CD14-positive monocyte (primary cell): ENCODE measurements around the gene RRAD. TPM values are rescaled to one million over a fixed set of nuclear protein-coding genes. Genes with fewer than 3 reads are reported as not detected.

Experiments
- DNase-seq, 3 donors: peaks; one replicate each; pipeline ENCODE4 v3.0.0-alpha.2; 2011 to 2022
- H2AFZ ChIP-seq: 2 replicates; pipeline ENCODE4 v1.6.0; 2012; ENCODE audit warnings: mild to moderate bottlenecking, low read depth, low read length, inconsistent platforms; ENCODE audit not compliant: insufficient read depth, poor library complexity, severe bottlenecking
- H3K27ac ChIP-seq, 2 donors: 1 replicate in 1 of 2; 2 replicates in 1 of 2; pipeline ENCODE4 v1.5.1; 2012 to 2013; ENCODE audit warnings: low read length in 2 of 2, control low read depth in 1 of 2, inconsistent platforms in 1 of 2, low read depth in 1 of 2, mild to moderate bottlenecking in 1 of 2
- H3K27me3 ChIP-seq, 2 donors: one replicate each; pipeline versions ENCODE4 v1.6.0 to v1.6.1; 2011 to 2013; ENCODE audit warnings: low read length in 2 of 2; ENCODE audit not compliant: control insufficient read depth in 2 of 2, insufficient read depth in 2 of 2
- H3K36me3 ChIP-seq, 2 donors: replicated peaks in 1 of 2; 1 replicate in 1 of 2; 2 replicates in 1 of 2; pipeline versions ENCODE4 v1.5.1 to v1.6.1; 2012 to 2013; ENCODE audit warnings: low read length in 2 of 2, control low read depth in 1 of 2, inconsistent platforms in 1 of 2, mild to moderate bottlenecking in 1 of 2; ENCODE audit not compliant: insufficient read depth in 2 of 2, control insufficient read depth in 1 of 2
- H3K4me1 ChIP-seq, 2 donors: 1 replicate in 1 of 2; 2 replicates in 1 of 2; pipeline versions ENCODE4 v1.5.1 to v1.6.1; 2012 to 2013; ENCODE audit warnings: low read length in 2 of 2, control low read depth in 1 of 2, inconsistent platforms in 1 of 2, mild to moderate bottlenecking in 1 of 2, moderate library complexity in 1 of 2; ENCODE audit not compliant: insufficient read depth in 2 of 2, control insufficient read depth in 1 of 2
- H3K4me2 ChIP-seq: replicated peaks from 2 replicates; pipeline ENCODE3; 2012; ENCODE audit warnings: low read length, moderate library complexity, mild to moderate bottlenecking; ENCODE audit not compliant: poor library complexity, severe bottlenecking; ENCODE audit errors: extremely low read depth
- H3K4me3 ChIP-seq, 3 experiments: fragments of 200-600 bp in 1 of 3; sonication (generic) in 1 of 3; replicated peaks in 1 of 3; 1 replicate in 2 of 3; 2 replicates in 1 of 3; pipeline ENCODE4 v1.5.1; 2011 to 2013; ENCODE audit warnings: low read length in 3 of 3, mild to moderate bottlenecking in 3 of 3, control low read depth in 2 of 3, low read depth in 2 of 3, inconsistent platforms in 1 of 3, moderate library complexity in 1 of 3
- H3K79me2 ChIP-seq: 2 replicates; pipeline ENCODE4 v1.6.0; 2012; ENCODE audit warnings: mild to moderate bottlenecking, control low read depth, inconsistent platforms, low read length, moderate library complexity; ENCODE audit not compliant: insufficient read depth
- H3K9ac ChIP-seq: 2 replicates; pipeline ENCODE4 v1.6.0; 2017; ENCODE audit warnings: low read length, mild to moderate bottlenecking; ENCODE audit not compliant: insufficient read depth, poor library complexity, severe bottlenecking
- H3K9me3 ChIP-seq, 2 donors: replicated peaks in 1 of 2; 1 replicate in 1 of 2; 2 replicates in 1 of 2; pipeline versions ENCODE4 v1.5.1 to v1.6.1; 2012 to 2013; ENCODE audit warnings: low read length in 2 of 2, control low read depth in 1 of 2; ENCODE audit not compliant: control insufficient read depth in 1 of 2, insufficient read depth in 1 of 2
- H4K20me1 ChIP-seq: 2 replicates; pipeline ENCODE4 v1.6.0; 2012; ENCODE audit warnings: mild to moderate bottlenecking, low read length, control low read depth, moderate library complexity; ENCODE audit not compliant: insufficient read depth
- H3K27ac Mint-ChIP-seq, 7 donors: one replicate each; pipeline ENCODE4 v1.8.0; 2020; ENCODE audit warnings: mild to moderate bottlenecking in 7 of 7, mixed read lengths in 7 of 7, moderate library complexity in 6 of 7, inconsistent platforms in 2 of 7
- H3K27me3 Mint-ChIP-seq, 3 donors: one replicate each; pipeline ENCODE4 v1.8.0; 2021 to 2022; ENCODE audit warnings: low read depth in 3 of 3, mild to moderate bottlenecking in 3 of 3, mixed read lengths in 3 of 3, moderate library complexity in 3 of 3, inconsistent platforms in 1 of 3
- H3K36me3 Mint-ChIP-seq, 2 donors: one replicate each; pipeline ENCODE4 v1.8.0; 2020; ENCODE audit warnings: mixed read lengths in 2 of 2, inconsistent platforms in 1 of 2, mild to moderate bottlenecking in 1 of 2
- H3K4me1 Mint-ChIP-seq: one replicate; pipeline ENCODE4 v1.8.0; 2020; ENCODE audit warnings: mild to moderate bottlenecking, mixed read lengths
- H3K4me3 Mint-ChIP-seq, 2 donors: one replicate each; pipeline ENCODE4 v1.8.0; 2020; ENCODE audit warnings: mild to moderate bottlenecking in 2 of 2, mixed read lengths in 2 of 2, moderate library complexity in 1 of 2
- H3K9me3 Mint-ChIP-seq, 7 donors: one replicate each; pipeline ENCODE4 v1.8.0; 2020 to 2022; ENCODE audit warnings: mixed read lengths in 7 of 7, mild to moderate bottlenecking in 6 of 7, moderate library complexity in 6 of 7, inconsistent platforms in 2 of 7
- WGBS: methylation state at CpG from one replicate; pipeline ENCODE4 v1.1.5; 2013; ENCODE audit warnings: missing lambda C conversion rate; ENCODE audit not compliant: insufficient coverage; 5-methylcytosine and 5-hydroxymethylcytosine counted together
- intact Hi-C, 2 donors: fragments of 100-400 bp; cut with micrococcal nuclease; formaldehyde crosslinking; loops; one replicate each; pipeline versions ENCODE4 v1.15.0 to v1.15.1; 2023
- polyA plus RNA-seq, 3 donors: library from polyadenylated mRNA; depleted of rRNA in 1 of 3; unstranded in 2 of 3; stranded (reverse) in 1 of 3; fragments of 300-500 nt in 2 of 3; fragments of >200 nt in 1 of 3; fragmentation: Illumina TruSeq in 2 of 3; gene quantifications; 1 replicate in 2 of 3; 2 replicates in 1 of 3; pipeline ENCODE4 v1.2.3, GENCODE V29; 2012 to 2021
- TF ChIP-seq, protein P1 (sequence below): fragments of 200-600 bp; IDR thresholded peaks from one replicate; pipeline ENCODE4 v1.8.0; 2022; ENCODE audit warnings: antibody characterized with exemption, mild to moderate bottlenecking

The RRAD gene
- polyA plus RNA-seq, 3 donors: 0.42 to 1.9 (median 0.55) TPM

GRCh38 chr16:66913711-66914110 is 11.6 kb downstream of the RRAD start:
- no peaks in the 10 kb centered on the region for H3K4me1 Mint-ChIP-seq

DNA sequence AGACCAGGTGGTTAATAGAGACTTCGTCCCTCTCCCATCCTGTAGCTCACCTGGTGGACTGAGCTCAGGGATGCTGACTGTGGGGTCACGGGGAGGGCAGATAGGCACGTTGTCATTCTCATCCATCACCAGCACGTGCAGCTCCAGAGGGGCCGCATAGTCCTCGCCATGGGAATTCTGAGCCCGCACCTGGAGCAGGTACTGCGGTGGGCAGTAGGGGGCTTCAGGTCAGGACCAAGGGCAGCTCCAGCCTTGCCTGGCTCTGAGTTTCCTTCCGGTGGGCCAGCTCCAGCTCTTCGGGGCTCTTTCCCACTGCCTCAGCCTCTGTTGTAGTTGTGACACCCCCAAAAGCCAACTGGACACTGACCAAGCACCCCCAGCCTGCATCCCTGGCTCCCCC is 12.3 kb downstream of the RRAD start:
- Histone ChIP-seq H3K27me3 (no peaks in the 10 kb centered on the region), H3K36me3 (no peaks in the 10 kb centered on the region), H4K20me1 (no peaks in the 10 kb centered on the region), H3K4me2 (no peak overlapping the region), H3K27ac (no peak overlapping the region), H3K79me2 (no peaks in the 10 kb centered on the region), H3K9me3 (no peaks in the 10 kb centered on the region), H3K4me3 (no peak overlapping the region), H2AFZ (no peak overlapping the region), H3K4me1 (no peaks in the 10 kb centered on the region), H3K9ac (no peak overlapping the region)
- H3K4me3 Mint-ChIP-seq: no peak overlapping the region
- H3K27me3 Mint-ChIP-seq: peaks cover 3 to 9% (median 5%) of the 10 kb centered on the region in 3 donors
- H3K4me1 Mint-ChIP-seq: no peaks in the 10 kb centered on the region
- no peaks in the 10 kb centered on the region for H3K9me3 Mint-ChIP-seq
- TF ChIP-seq, protein P1, sequence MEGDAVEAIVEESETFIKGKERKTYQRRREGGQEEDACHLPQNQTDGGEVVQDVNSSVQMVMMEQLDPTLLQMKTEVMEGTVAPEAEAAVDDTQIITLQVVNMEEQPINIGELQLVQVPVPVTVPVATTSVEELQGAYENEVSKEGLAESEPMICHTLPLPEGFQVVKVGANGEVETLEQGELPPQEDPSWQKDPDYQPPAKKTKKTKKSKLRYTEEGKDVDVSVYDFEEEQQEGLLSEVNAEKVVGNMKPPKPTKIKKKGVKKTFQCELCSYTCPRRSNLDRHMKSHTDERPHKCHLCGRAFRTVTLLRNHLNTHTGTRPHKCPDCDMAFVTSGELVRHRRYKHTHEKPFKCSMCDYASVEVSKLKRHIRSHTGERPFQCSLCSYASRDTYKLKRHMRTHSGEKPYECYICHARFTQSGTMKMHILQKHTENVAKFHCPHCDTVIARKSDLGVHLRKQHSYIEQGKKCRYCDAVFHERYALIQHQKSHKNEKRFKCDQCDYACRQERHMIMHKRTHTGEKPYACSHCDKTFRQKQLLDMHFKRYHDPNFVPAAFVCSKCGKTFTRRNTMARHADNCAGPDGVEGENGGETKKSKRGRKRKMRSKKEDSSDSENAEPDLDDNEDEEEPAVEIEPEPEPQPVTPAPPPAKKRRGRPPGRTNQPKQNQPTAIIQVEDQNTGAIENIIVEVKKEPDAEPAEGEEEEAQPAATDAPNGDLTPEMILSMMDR: no peak
- 72% methylated on average over 3 of the region's 10 CpGs for WGBS
- DNase-seq: no peak
- intact Hi-C loops: no loop called here
- H3K27ac Mint-ChIP-seq: no peak overlapping the region
- H3K36me3 Mint-ChIP-seq: no peaks in the 10 kb centered on the region

More at GRCh38 chr16:66913711-66914110, 11.6 kb downstream of the RRAD start:
- Mint-ChIP-seq H3K4me3 (no peak overlapping the region), H3K36me3 (no peaks in the 10 kb centered on the region), H3K27me3 (peaks cover 3 to 8% (median 5%) of the 10 kb centered on the region in 3 donors), H3K27ac (peak overlapping the region in 1 of 7 donors; percentile 40), H3K9me3 (no peaks in the 10 kb centered on the region)
- no peaks in the 10 kb centered on the region for H3K4me1 ChIP-seq
- WGBS: 88% methylated on average over 4 of the region's 4 CpGs
- H2AFZ ChIP-seq: no peak overlapping the region
- no peak overlapping the region for H3K4me2 ChIP-seq
- no peak overlapping the region for H3K9ac ChIP-seq
- H3K27me3 ChIP-seq: no peaks in the 10 kb centered on the region
- no peaks in the 10 kb centered on the region for H3K79me2 ChIP-seq
- TF ChIP-seq, protein P1: no peak
- no peak for DNase-seq
- H4K20me1 ChIP-seq: no peaks in the 10 kb centered on the region
- H3K27ac ChIP-seq: no peak overlapping the region
- no peak overlapping the region for H3K4me3 ChIP-seq
- intact Hi-C loops: no loop called here
- no peaks in the 10 kb centered on the region for H3K36me3 ChIP-seq
- no peaks in the 10 kb centered on the region for H3K9me3 ChIP-seq
